Neutrophil (primary cell): Measurements from ENCODE around the gene JAG2.

ENCODE experiments used
- H3K27ac ChIP-seq: fragments of 200-600 bp; sonication (generic); 2 replicates; pipeline ENCODE4 v1.5.1; 2016; ENCODE audit warnings: mild to moderate bottlenecking, moderate library complexity
- H3K27me3 ChIP-seq: fragments of 200-600 bp; sonication (generic); 2 replicates; pipeline ENCODE4 v1.6.0; 2016; ENCODE audit warnings: mild to moderate bottlenecking
- H3K36me3 ChIP-seq: fragments of 200-600 bp; sonication (generic); 2 replicates; pipeline ENCODE4 v1.5.1; 2017
- H3K4me1 ChIP-seq, 2 experiments: fragments of 200-600 bp in 1 of 2; sonication (generic) in 1 of 2; 1 replicate in 1 of 2; 2 replicates in 1 of 2; pipeline versions ENCODE4 v1.5.1 to v1.6.1; 2013 to 2016; ENCODE audit warnings: low read depth in 1 of 2, low read length in 1 of 2, mild to moderate bottlenecking in 1 of 2, moderate library complexity in 1 of 2; ENCODE audit not compliant: control insufficient read depth in 1 of 2, insufficient read depth in 1 of 2
- H3K4me3 ChIP-seq, 2 experiments: fragments of 200-600 bp in 1 of 2; sonication (generic) in 1 of 2; 1 replicate in 1 of 2; 2 replicates in 1 of 2; pipeline ENCODE4 v1.5.1; 2013 to 2016; ENCODE audit warnings: low read depth in 1 of 2, low read length in 1 of 2, mild to moderate bottlenecking in 1 of 2, moderate library complexity in 1 of 2
- H3K9me3 ChIP-seq: fragments of 200-600 bp; sonication (generic); 2 replicates; pipeline ENCODE4 v1.5.1; 2016
- TF ChIP-seq, protein P1 (sequence below): fragments of 200-600 bp; sonication (generic); IDR thresholded peaks from 2 replicates; pipeline ENCODE4 v1.5.1; 2016; ENCODE audit warnings: antibody characterized with exemption

JAG2 gene

GRCh38 chr14:105153331-105153731 is 15.2 kb downstream of the JAG2 start:
- TF ChIP-seq, protein P1, sequence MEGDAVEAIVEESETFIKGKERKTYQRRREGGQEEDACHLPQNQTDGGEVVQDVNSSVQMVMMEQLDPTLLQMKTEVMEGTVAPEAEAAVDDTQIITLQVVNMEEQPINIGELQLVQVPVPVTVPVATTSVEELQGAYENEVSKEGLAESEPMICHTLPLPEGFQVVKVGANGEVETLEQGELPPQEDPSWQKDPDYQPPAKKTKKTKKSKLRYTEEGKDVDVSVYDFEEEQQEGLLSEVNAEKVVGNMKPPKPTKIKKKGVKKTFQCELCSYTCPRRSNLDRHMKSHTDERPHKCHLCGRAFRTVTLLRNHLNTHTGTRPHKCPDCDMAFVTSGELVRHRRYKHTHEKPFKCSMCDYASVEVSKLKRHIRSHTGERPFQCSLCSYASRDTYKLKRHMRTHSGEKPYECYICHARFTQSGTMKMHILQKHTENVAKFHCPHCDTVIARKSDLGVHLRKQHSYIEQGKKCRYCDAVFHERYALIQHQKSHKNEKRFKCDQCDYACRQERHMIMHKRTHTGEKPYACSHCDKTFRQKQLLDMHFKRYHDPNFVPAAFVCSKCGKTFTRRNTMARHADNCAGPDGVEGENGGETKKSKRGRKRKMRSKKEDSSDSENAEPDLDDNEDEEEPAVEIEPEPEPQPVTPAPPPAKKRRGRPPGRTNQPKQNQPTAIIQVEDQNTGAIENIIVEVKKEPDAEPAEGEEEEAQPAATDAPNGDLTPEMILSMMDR, result no peak
- no peaks in the 10 kb centered on the region for H3K36me3 ChIP-seq
- no peaks in the 10 kb centered on the region for H3K9me3 ChIP-seq
- H3K4me1 ChIP-seq, result no peaks in the 10 kb centered on the region
- H3K27me3 ChIP-seq, result no peaks in the 10 kb centered on the region
- no peak overlapping the region for H3K27ac ChIP-seq
- no peak overlapping the region for H3K4me3 ChIP-seq

- H3K9me3 ChIP-seq, result no peaks in the 10 kb centered on the region
- no peak overlapping the region for H3K4me3 ChIP-seq
- no peaks in the 10 kb centered on the region for H3K27me3 ChIP-seq
- TF ChIP-seq, protein P1, result no peak
- no peaks in the 10 kb centered on the region for H3K4me1 ChIP-seq
- no peak overlapping the region for H3K27ac ChIP-seq
- no peaks in the 10 kb centered on the region for H3K36me3 ChIP-seq
Measured at GRCh38 chr14:105152794-105153241, 15.8 kb downstream of the JAG2 start.

DNA sequence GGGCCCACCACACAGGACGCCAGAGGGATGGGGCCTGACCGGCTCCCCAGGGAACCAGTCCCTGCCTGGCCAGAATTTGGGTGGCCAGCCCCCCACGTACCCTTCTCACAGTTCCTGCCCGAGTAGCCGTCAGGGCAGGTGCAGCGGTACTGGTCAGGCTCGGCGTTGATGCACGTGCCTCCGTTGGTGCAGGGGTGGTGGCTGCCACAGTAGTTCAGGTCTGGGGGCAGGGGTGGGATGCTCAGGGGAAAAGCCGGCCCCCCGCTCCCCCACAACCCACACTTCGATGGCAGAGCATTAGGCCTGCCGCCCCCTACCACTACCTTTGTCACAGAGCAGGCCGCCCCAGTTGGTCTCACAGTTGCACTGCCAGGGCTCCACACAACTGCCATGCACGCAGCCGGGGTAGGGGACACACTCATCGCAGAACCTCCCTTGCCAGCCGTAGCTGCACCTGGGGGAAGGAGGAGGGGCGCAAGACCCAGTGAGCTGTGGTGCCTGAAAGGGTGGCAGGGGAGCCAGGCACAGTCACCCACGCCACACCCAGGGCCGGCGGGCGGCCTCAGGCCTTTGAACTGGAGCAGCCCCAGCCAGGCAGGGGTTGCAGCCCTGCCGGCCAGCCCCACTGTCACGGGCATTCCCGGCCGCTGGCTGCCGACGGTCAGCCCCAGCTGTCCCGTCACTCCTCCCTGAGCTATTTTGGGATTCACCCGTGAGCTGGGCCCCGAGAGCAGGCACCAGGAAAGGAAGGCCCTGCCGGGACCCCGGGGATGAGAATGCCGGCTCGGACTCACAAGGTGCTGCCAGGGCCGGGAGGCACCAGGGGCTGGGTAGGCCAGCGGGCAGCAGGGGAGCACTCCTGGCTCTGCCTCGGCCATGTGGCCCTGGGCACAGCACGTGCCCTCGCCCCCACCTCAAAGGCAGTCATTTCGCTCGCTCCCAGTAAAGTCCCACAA is 16.5 kb downstream of the JAG2 start:
- no peak overlapping the region for H3K4me3 ChIP-seq
- no peaks in the 10 kb centered on the region for H3K36me3 ChIP-seq
- no peaks in the 10 kb centered on the region for H3K9me3 ChIP-seq
- no peak overlapping the region for H3K27ac ChIP-seq
- TF ChIP-seq, protein P1, result no peak
- no peaks in the 10 kb centered on the region for H3K27me3 ChIP-seq
- no peaks in the 10 kb centered on the region for H3K4me1 ChIP-seq

DNA sequence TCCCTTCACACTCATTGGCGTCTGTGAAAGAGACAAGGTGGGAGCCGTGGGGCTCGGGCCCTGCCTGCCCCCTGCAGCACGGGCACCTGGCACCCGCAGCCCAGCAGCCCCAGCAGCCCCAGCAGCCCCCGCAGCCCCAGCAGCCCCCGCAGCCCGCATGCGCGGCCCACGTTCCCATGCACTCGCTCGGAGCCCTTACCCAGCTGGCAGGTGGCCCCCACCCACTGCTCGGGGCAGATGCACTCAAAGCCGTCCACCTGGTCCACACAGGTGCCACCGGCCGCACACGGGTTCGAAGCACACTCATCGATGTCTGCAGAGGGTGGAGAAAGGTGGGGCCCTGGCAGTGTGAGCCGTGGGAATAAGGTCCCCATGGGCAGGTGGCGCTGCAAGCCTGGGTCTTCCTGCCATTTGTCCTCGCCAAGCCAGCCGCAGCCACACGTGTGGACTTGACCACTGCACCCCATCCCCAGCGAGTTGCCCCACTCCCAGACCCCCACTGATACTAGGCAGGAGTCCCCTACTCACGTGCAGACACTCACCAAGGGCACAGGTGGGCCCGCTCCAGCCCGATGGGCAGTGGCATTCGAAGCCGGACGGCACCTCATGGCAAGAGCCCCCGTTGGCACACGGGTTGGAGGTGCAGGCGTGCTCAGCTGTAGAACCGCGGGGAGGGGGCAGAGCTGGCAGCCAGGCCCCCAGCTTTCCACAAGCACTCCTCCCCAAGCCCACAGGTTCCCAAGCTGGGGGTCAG is 17.3 kb downstream of the JAG2 start:
- Histone ChIP-seq H3K27me3 (no peaks in the 10 kb centered on the region), H3K36me3 (no peaks in the 10 kb centered on the region), H3K9me3 (no peaks in the 10 kb centered on the region), H3K4me1 (no peaks in the 10 kb centered on the region), H3K27ac (no peak overlapping the region), H3K4me3 (no peak overlapping the region)
- TF ChIP-seq, protein P1, result no peak

GRCh38 chr14:105150368-105151083 is 18.1 kb downstream of the JAG2 start:
- Histone ChIP-seq H3K9me3 (no peaks in the 10 kb centered on the region), H3K27me3 (no peaks in the 10 kb centered on the region), H3K4me3 (no peak overlapping the region), H3K4me1 (no peaks in the 10 kb centered on the region), H3K27ac (no peak overlapping the region), H3K36me3 (no peaks in the 10 kb centered on the region)
- TF ChIP-seq, protein P1, result no peak
